MG63 (cell line): Measurements from ENCODE around the gene KRTAP10-3. TPM values are rescaled to one million over a fixed set of nuclear protein-coding genes. Genes with fewer than 3 reads are reported as not detected.
"Not testable (repeated sequence)": the region's sequence is repeated elsewhere in the genome, so short reads cannot be mapped to it uniquely, and the experiment has no call there.

Experiments
- DNase-seq: peaks from one replicate; pipeline ENCODE4 v3.0.0-alpha.2; 2020
- H3K27me3 ChIP-seq: fragments of 250-450 bp; sonication (Bioruptor Pico); 2 replicates; pipeline ENCODE4 v1.5.1; 2020; ENCODE audit warnings: mild to moderate bottlenecking, moderate library complexity
- H3K36me3 ChIP-seq: fragments of 250-450 bp; sonication (Bioruptor Pico); 2 replicates; pipeline ENCODE4 v1.5.1; 2020; ENCODE audit warnings: mild to moderate bottlenecking, moderate library complexity
- H3K4me3 ChIP-seq: fragments of 250-450 bp; sonication (Bioruptor Pico); 2 replicates; pipeline ENCODE4 v1.5.1; 2020; ENCODE audit warnings: mild to moderate bottlenecking, moderate library complexity
- H3K9me3 ChIP-seq: fragments of 250-450 bp; sonication (Bioruptor Pico); 2 replicates; pipeline ENCODE4 v1.5.1; 2020; ENCODE audit warnings: mild to moderate bottlenecking, moderate library complexity
- total RNA-seq: library from RNA; depleted of rRNA; stranded (reverse); fragments of >200 nt; shearing (Covaris generic); gene quantifications from 2 replicates; pipeline ENCODE4 v1.2.3, GENCODE V29; 2014; ENCODE audit warnings: low replicate concordance

The KRTAP10-3 gene
- total RNA-seq, 1 experiment from 2014 or later = not detected

- DNase-seq = no peak
- no peaks in the 10 kb centered on the region for H3K36me3 ChIP-seq
- no peak overlapping the region for H3K4me3 ChIP-seq
- H3K9me3 ChIP-seq = peaks cover 7% of the 10 kb centered on the region
- peaks cover 7% of the 10 kb centered on the region for H3K27me3 ChIP-seq
Measured at GRCh38 chr21:44564886-44565598, 6.4 kb upstream of the KRTAP10-3 start.

- DNase-seq = no peak
- Histone ChIP-seq H3K36me3 (no peaks in the 10 kb centered on the region), H3K27me3 (peaks cover 7% of the 10 kb centered on the region), H3K4me3 (no peak overlapping the region), H3K9me3 (peaks cover 7% of the 10 kb centered on the region)
Measured at GRCh38 chr21:44564099-44564498, 5.5 kb upstream of the KRTAP10-3 start.

GRCh38 chr21:44558329-44558675 is 293 bp downstream of the KRTAP10-3 start:
- not testable (repeated sequence) for H3K4me3 ChIP-seq, H3K27me3 ChIP-seq, DNase-seq, H3K9me3 ChIP-seq, H3K36me3 ChIP-seq

GRCh38 chr21:44557491-44558328 is 885 bp downstream of the KRTAP10-3 start:
- Histone ChIP-seq H3K36me3 (no peaks in the 10 kb centered on the region), H3K27me3 (peaks cover 4% of the 10 kb centered on the region), H3K4me3 (no peak overlapping the region), H3K9me3 (peaks cover 4% of the 10 kb centered on the region; the same call in 1 of the 2 replicates)
- no peak for DNase-seq

- Histone ChIP-seq H3K9me3 (no peaks in the 10 kb centered on the region; the same call in 1 of the 2 replicates), H3K36me3 (no peaks in the 10 kb centered on the region), H3K27me3 (no peaks in the 10 kb centered on the region; the same call in none of the 2 replicates)
Measured at GRCh38 chr21:44556879-44557278, 1.7 kb downstream of the KRTAP10-3 start.

GRCh38 chr21:44555200-44555875 is 3.3 kb downstream of the KRTAP10-3 start:
- no peaks in the 10 kb centered on the region; the same call in 1 of the 2 replicates for H3K9me3 ChIP-seq
- H3K36me3 ChIP-seq = no peaks in the 10 kb centered on the region
- H3K27me3 ChIP-seq = no peaks in the 10 kb centered on the region; the same call in none of the 2 replicates
- no peak for DNase-seq
- no peak overlapping the region for H3K4me3 ChIP-seq

More at GRCh38 chr21:44556879-44557278, 1.7 kb downstream of the KRTAP10-3 start:
- no peak overlapping the region for H3K4me3 ChIP-seq
- DNase-seq = no peak

- Histone ChIP-seq H3K27me3 (0 out of 2 replicates have a peak, but pooled peaks cover 5% of the 10 kb centered on the region), H3K4me3 (no peak overlapping the region), H3K36me3 (no peaks in the 10 kb centered on the region), H3K9me3 (peaks cover 3% of the 10 kb centered on the region; the same call in 1 of the 2 replicates)
- no peak for DNase-seq
Measured at GRCh38 chr21:44552681-44553080, 5.9 kb downstream of the KRTAP10-3 start.

- Histone ChIP-seq H3K4me3 (no peak overlapping the region), H3K27me3 (0 out of 2 replicates have a peak, but pooled peaks cover 5% of the 10 kb centered on the region), H3K36me3 (no peaks in the 10 kb centered on the region), H3K9me3 (peaks cover 8% of the 10 kb centered on the region)
- DNase-seq = no peak
Measured at GRCh38 chr21:44552136-44552535, 6.5 kb downstream of the KRTAP10-3 start.

- H3K9me3 ChIP-seq = peaks cover 15% of the 10 kb centered on the region
- H3K27me3 ChIP-seq = 0 out of 2 replicates have a peak, but pooled peaks cover 5% of the 10 kb centered on the region
- no peak within 1 kb of the TSS for H3K4me3 ChIP-seq
- no peak for DNase-seq
- H3K36me3 ChIP-seq = no peaks in the 10 kb centered on the region
Measured at GRCh38 chr21:44551340-44551961, 7.1 kb downstream of the KRTAP10-3 start, which contains the start of gene KRTAP10-2. TSS of gene KRTAP10-2 (minus strand) at chr21:44551505. CDS start at chr21:44551458, 47 bp downstream.

GRCh38 chr21:44550807-44551206 is 7.8 kb downstream of the KRTAP10-3 start:
- peak; percentile 85 for DNase-seq
- Histone ChIP-seq H3K4me3 (no peak overlapping the region), H3K36me3 (no peaks in the 10 kb centered on the region), H3K9me3 (peaks cover 19% of the 10 kb centered on the region), H3K27me3 (0 out of 2 replicates have a peak, but pooled peaks cover 5% of the 10 kb centered on the region)

GRCh38 chr21:44550285-44550684 is 8.3 kb downstream of the KRTAP10-3 start:
- not testable (repeated sequence) for H3K27me3 ChIP-seq, H3K36me3 ChIP-seq, H3K4me3 ChIP-seq, DNase-seq
- H3K9me3 ChIP-seq = peaks cover 19% of the 10 kb centered on the region

- Histone ChIP-seq H3K36me3 (no peaks in the 10 kb centered on the region), H3K4me3 (no peak overlapping the region), H3K9me3 (peaks cover 19% of the 10 kb centered on the region), H3K27me3 (0 out of 2 replicates have a peak, but pooled peaks cover 5% of the 10 kb centered on the region)
- DNase-seq = no peak
Measured at GRCh38 chr21:44549525-44550211, 8.9 kb downstream of the KRTAP10-3 start.

- Histone ChIP-seq H3K36me3 (no peaks in the 10 kb centered on the region), H3K4me3 (no peak overlapping the region), H3K27me3 (0 out of 2 replicates have a peak, but pooled peaks cover 5% of the 10 kb centered on the region), H3K9me3 (peaks cover 19% of the 10 kb centered on the region)
- DNase-seq = no peak
Measured at GRCh38 chr21:44548922-44549321, 9.7 kb downstream of the KRTAP10-3 start.

GRCh38 chr21:44548381-44548780 is 10.2 kb downstream of the KRTAP10-3 start:
- no peak for DNase-seq
- no peak overlapping the region for H3K4me3 ChIP-seq
- 0 out of 2 replicates have a peak, but pooled peaks cover 5% of the 10 kb centered on the region for H3K27me3 ChIP-seq
- peaks cover 19% of the 10 kb centered on the region for H3K9me3 ChIP-seq
- no peaks in the 10 kb centered on the region for H3K36me3 ChIP-seq

- DNase-seq = no peak
- Histone ChIP-seq H3K27me3 (0 out of 2 replicates have a peak, but pooled peaks cover 5% of the 10 kb centered on the region), H3K36me3 (no peaks in the 10 kb centered on the region), H3K9me3 (peaks cover 22% of the 10 kb centered on the region), H3K4me3 (no peak overlapping the region)
Measured at GRCh38 chr21:44547656-44548331, 10.8 kb downstream of the KRTAP10-3 start.
